NCI-H526 treated with DMSO at 0.1 percent for 48 hours (cell line): ENCODE data around the gene CCDC92B.
A peak's percentile ranks its signal among the peaks of the same experiment; 100 is the strongest.
"Not testable (repeated sequence)": the region's sequence is repeated elsewhere in the genome, so short reads cannot be mapped to it uniquely, and the experiment has no call there.

Source experiments
- DNase-seq: peaks from one replicate; lab custom pipeline; 2025; lab: John Stamatoyannopoulos, UW

CCDC92B gene

GRCh38 chr17:2689411-2690164 lies 59.9 kb downstream of the CCDC92B start:
- DNase-seq = no peak

GRCh38 chr17:2688351-2689342 lies 60.8 kb downstream of the CCDC92B start:
- DNase-seq = no peak

DNA sequence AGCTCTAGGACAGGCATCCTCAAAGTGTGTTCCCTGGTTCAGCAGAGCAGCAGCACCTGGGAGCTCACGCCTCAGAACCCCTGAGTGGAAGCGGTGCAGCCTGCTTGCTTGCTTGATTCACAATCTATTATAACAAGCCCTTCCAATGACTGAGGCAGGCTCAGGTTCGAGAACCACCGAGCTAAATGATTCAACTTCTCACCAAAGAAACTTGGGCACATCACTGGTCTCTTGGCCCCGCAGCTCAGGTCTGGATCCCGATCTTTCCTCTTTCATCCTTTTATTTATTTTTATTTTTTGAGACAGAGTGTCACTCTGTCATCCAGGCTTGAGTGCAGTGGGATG lies 62.4 kb downstream of the CCDC92B start:
- no peak for DNase-seq

- no peak for DNase-seq
Measured at GRCh38 chr17:2685696-2686095, 63.8 kb downstream of the CCDC92B start.

DNA sequence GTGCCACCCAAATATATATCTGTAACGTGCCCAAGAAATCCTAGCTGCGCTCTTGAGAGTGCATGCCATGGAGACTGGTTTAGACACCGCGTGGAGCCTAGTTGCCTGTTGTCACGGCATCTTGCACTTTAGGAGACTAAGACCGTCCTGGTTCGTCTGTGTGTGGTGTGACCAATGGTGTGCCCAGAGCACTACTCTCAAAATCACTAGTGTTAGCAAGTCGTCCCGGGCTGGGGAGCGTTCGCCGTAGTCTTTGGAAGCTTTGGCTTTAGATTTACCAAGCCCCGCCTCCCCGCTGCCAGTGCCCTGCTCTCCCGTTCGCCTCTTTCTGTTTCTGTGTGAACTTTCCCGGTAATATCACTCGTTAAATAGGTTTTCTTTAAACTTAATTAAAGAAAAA lies 64.9 kb downstream of the CCDC92B start:
- DNase-seq = no peak

DNA sequence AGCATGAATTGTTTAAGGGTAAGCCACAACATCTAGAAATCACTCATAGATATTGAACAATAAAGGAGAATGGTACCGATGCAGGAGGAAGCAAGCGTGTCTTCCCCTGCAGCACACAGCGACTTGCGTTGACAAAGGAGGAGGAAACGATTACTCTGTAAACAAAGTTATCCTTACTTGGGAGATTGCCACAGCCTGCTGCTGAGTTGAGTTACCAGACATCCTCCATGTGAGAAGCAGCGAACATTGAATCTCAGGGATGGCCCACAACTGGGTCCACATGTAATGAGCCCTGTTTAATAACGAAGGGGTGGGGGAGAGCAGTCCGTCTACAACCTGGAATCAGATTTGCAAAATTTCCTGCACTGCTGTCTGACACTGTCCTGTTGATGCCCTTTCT lies 65.5 kb downstream of the CCDC92B start:
- no peak for DNase-seq

DNA sequence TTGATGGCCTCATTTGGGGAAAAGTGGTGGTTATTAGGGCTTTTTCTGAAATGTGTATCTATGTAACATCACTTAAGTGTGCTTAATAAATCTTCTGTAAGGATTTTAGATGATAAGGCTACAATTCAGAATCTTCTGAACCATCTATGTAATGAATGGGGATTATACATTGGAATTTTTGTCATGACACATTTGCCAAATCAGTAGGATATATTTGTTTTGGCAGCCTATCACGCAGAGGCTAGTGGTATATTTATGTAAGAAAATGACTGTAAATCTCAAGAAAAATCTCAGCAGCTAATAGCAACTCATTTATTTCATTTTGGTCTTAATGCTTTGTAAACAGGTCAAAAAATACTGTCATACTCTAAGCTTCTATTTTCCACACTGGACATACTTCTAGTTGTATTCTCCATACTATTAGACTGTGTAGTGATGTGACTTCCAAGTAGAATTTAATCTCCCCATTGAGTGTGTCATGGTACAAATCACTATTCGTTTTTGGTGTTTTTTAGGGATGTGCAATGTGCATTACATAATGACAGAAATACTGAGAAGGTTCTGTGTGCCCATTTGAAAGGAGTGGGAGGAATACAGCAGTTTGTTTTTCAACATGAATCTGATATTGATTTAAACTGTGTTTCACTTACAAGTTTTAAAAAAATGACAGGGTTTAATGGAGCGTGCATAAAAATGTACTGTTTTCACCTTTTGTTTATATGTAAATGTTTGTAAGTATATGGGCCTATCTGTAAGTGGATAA lies 67.1 kb downstream of the CCDC92B start:
- no peak for DNase-seq

DNA sequence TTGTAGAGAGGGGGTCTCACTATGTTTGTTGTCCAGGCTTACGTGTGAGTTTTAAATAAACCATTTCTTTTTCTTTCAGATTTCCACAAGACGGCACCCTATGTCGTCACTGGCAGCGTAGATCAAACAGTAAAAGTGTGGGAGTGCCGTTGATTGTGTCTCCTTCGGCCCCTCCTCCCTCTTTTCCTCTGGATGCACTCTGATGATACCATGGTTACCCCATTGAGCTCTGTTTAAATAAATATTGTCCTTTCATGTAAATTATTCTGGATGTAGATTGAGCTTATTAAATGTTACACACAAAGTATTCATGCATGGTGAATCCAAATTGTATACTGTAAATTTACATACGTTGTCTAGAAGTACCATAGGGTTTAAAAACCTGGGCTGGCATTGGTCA lies 67.8 kb downstream of the CCDC92B start:
- DNase-seq = peak; percentile 34

GRCh38 chr17:2680961-2681360 lies 68.5 kb downstream of the CCDC92B start:
- no peak for DNase-seq

- not testable (repeated sequence) for DNase-seq
Measured at GRCh38 chr17:2679247-2679646, 70.2 kb downstream of the CCDC92B start.
